ENCODE data around the gene CBFA2T2. TPM values are rescaled to one million over a fixed set of nuclear protein-coding genes. Genes with fewer than 3 reads are reported as not detected.

CBFA2T2 gene
- total RNA-seq, 1 donor from 2014 or later = 19.6 TPM

DNA sequence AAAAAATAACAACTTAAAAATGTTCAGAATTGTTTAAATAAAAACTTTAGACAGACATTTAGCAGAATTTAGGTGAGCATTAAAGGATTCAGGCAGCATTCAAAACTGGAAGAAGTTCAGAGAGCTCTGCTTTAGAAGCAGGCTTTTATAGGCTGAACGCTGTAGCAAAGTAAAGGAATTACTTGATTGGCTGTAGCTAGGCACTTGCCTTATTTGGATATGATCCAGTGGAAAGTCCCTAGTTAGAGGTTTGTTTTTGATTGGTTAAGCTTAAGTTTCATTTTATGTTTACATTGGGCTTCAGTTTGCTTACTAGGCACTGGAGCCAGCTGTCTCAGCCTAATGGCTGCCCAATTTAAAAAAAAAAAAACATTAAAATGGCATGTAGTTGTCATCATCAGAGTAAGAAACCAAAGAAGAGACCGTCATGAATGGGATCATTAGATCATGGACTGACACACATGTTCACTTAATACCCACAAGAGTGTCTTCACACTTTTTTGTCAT, 65.1 kb downstream of the CBFA2T2 start:
- Mint-ChIP-seq H3K27ac (ENCODE audit: unreplicated experiment) (peak overlapping the region; percentile 88), H3K27me3 (ENCODE audit: unreplicated experiment) (no peaks in the 10 kb centered on the region), H3K4me1 (ENCODE audit: unreplicated experiment) (peaks cover 28% of the 10 kb centered on the region), H3K4me3 (ENCODE audit: unreplicated experiment) (peak overlapping the region; percentile 26), H3K9me3 (ENCODE audit: unreplicated experiment) (no peaks in the 10 kb centered on the region), H3K36me3 (ENCODE audit: unreplicated experiment) (peaks cover 18% of the 10 kb centered on the region)
- no peak for TF ChIP-seq CTCF (IDR thresholded peaks at IDR 0.05)
- no peak for DNase-seq (ENCODE audit: extremely low spot score, unreplicated experiment)

DNA sequence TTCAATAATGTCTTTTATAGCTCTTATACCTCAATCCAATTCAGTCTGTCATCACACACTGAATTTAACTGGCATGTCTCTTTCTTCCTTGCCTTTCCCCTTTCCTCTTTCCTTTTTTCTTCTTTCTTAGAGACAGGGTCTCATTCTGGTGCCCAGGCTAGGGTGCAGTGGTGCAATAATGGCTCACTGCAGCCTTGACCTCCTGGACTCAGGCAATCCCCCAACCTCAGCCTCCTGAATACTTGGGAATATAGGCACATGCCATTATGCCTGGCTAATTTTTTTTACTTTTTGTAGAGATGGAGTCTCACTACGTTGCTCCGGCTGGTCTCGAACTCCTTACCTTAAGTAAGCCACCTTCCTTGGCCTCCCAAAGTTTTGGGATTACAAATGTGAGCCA, 65.9 kb downstream of the CBFA2T2 start:
- H3K27me3 Mint-ChIP-seq (ENCODE audit: unreplicated experiment) = no peaks in the 10 kb centered on the region
- H3K36me3 Mint-ChIP-seq (ENCODE audit: unreplicated experiment) = peaks cover 19% of the 10 kb centered on the region
- no peaks in the 10 kb centered on the region for H3K9me3 Mint-ChIP-seq (ENCODE audit: unreplicated experiment)
- DNase-seq (ENCODE audit: extremely low spot score, unreplicated experiment) = no peak
- no peak overlapping the region for H3K4me3 Mint-ChIP-seq (ENCODE audit: unreplicated experiment)
- no peak for TF ChIP-seq CTCF (IDR thresholded peaks at IDR 0.05)
- H3K27ac Mint-ChIP-seq (ENCODE audit: unreplicated experiment) = peak overlapping the region; percentile 88
- H3K4me1 Mint-ChIP-seq (ENCODE audit: unreplicated experiment) = peaks cover 28% of the 10 kb centered on the region

DNA sequence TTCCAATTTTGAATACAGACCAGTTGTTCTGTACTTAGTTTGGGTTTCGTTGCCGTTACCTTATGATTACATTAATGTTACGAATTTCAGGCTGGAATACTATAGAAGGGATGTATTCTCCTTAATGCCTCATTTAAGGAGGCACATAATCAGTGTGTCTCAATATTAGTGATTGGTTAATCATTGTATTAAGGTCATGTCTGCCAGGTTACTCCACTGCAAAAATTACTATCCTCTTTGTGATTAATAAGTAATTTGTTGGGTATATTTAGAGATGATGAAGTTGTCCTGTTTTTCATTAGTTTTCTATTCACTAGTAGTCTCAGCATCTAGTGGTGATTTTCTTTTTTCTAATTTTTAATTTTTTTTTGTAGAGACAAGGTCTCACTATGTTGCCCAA, 66.3 kb downstream of the CBFA2T2 start:
- no peak for DNase-seq (ENCODE audit: extremely low spot score, unreplicated experiment)
- Mint-ChIP-seq H3K4me1 (ENCODE audit: unreplicated experiment) (peaks cover 28% of the 10 kb centered on the region), H3K27me3 (ENCODE audit: unreplicated experiment) (no peaks in the 10 kb centered on the region), H3K27ac (ENCODE audit: unreplicated experiment) (no peak overlapping the region), H3K4me3 (ENCODE audit: unreplicated experiment) (no peak overlapping the region), H3K9me3 (ENCODE audit: unreplicated experiment) (no peaks in the 10 kb centered on the region), H3K36me3 (ENCODE audit: unreplicated experiment) (peaks cover 18% of the 10 kb centered on the region)
- TF ChIP-seq CTCF (IDR thresholded peaks at IDR 0.05) = no peak

- no peak for TF ChIP-seq CTCF (IDR thresholded peaks at IDR 0.05)
- DNase-seq (ENCODE audit: extremely low spot score, unreplicated experiment) = no peak
- H3K27me3 Mint-ChIP-seq (ENCODE audit: unreplicated experiment) = no peaks in the 10 kb centered on the region
- H3K27ac Mint-ChIP-seq (ENCODE audit: unreplicated experiment) = no peak overlapping the region
- no peak overlapping the region for H3K4me3 Mint-ChIP-seq (ENCODE audit: unreplicated experiment)
- H3K9me3 Mint-ChIP-seq (ENCODE audit: unreplicated experiment) = no peaks in the 10 kb centered on the region
- H3K4me1 Mint-ChIP-seq (ENCODE audit: unreplicated experiment) = peaks cover 45% of the 10 kb centered on the region
- peaks cover 11% of the 10 kb centered on the region for H3K36me3 Mint-ChIP-seq (ENCODE audit: unreplicated experiment)
Measured at GRCh38 chr20:33558348-33559144, 68.7 kb downstream of the CBFA2T2 start.

- no peaks in the 10 kb centered on the region for H3K9me3 Mint-ChIP-seq (ENCODE audit: unreplicated experiment)
- DNase-seq (ENCODE audit: extremely low spot score, unreplicated experiment) = no peak
- peaks cover 11% of the 10 kb centered on the region for H3K36me3 Mint-ChIP-seq (ENCODE audit: unreplicated experiment)
- peaks cover 41% of the 10 kb centered on the region for H3K4me1 Mint-ChIP-seq (ENCODE audit: unreplicated experiment)
- H3K27ac Mint-ChIP-seq (ENCODE audit: unreplicated experiment) = no peak overlapping the region
- no peak for TF ChIP-seq CTCF (IDR thresholded peaks at IDR 0.05)
- H3K27me3 Mint-ChIP-seq (ENCODE audit: unreplicated experiment) = no peaks in the 10 kb centered on the region
- no peak overlapping the region for H3K4me3 Mint-ChIP-seq (ENCODE audit: unreplicated experiment)
Measured at GRCh38 chr20:33559212-33559611, 69.3 kb downstream of the CBFA2T2 start.
